ENCODE data around the gene MCU.
A peak's percentile ranks its signal among the peaks of the same experiment; 100 is the strongest.

The MCU gene

DNA sequence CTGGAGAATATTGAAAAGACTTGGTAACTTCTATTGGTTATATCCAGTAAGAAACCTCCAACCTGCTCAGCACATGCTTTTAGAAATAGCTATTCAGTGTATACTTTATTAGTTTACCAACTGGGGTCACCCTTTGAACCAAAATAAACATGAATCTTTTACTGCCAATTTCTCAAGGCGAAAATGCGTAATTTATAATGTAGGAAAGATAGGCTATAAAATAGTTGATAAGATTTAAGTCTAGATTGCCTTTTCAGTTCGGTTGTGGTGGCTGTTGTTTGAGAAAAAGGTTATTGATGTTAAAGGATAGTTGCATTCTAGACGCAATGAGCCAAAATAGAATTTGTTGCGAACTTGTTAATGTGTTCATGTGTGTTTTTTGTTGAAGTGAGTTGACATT, 119.0 kb downstream of the MCU start:
- DNase-seq: no peak

DNA sequence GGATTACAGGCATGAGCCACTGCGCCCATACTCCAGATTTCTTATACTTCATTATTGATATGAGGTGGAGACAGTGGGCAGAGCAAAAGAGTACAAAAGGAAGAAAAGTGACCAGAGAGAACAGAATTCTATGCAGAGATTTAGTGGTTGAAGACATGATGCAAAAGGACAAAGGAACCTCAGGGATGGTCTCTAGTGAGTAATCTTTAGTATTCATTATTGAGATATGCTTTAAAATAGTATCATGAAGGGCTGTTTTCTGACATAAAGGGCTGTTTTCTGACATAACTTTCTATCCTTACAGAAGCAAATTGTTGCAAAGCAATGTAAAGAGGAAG, 120.4 kb downstream of the MCU start:
- DNase-seq: no peak

DNA sequence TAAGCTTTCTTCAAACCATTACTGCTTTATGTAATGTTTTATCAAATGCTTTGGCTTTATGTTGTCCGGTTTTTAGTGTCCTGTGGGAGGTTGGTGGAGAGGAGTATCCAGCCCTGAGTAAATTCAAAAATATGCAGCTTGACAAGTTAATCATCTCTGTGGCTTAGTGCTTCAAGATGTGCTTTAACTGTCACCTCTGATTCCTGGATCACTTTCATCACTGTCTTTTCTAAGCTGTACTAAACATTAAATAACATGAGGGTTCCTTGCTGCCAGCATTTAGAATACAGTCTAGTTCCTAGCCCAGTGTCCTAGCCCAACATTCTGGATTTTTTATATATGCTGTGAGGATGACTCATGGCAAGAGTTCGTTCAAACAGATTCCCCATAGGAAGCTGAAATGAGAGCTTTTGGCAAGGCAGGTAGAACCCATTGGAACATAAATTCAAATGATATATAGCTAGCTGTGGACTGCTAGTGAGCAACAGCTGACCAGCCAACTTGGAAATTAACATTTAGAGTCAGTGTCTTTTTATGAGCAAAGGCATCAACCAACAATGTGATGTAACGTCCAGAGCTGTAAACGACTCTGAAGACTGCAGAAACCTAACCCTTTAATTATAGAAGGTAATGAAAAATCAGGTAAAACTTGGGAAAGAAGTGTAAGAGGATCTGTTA, 120.9 kb downstream of the MCU start:
- DNase-seq: no peak

DNA sequence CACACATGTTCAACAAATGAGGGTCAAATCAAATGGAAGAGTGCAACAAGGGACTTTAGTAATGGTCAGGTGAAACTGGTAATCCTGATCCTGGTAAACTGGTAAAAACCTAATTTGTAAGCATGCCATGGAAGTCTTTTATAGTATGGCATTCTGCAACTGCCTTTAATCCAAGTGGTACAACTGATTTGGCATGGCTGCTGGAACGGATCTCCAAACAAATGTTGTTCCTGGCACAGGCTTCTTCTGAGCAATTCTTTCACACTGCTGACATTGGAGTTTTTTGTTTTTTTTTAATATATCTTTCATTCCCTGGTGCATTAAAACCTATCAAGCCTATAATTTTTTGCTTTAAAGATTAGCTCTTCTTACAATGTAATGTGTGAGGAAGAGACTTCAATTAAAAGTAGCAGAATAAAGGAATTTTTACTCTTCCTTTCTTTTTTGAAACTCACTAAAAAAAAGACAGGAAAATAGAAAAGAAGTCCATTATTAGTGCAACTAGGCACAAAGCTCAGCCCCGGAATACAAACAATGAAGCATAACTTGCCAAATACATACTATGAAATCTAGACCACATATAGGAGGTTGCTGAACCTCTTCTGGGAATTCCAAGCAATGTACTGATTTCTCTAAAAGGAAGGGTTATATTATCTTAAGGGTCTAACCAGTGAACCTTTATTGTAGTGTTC, 122.3 kb downstream of the MCU start:
- no peak for DNase-seq

DNA sequence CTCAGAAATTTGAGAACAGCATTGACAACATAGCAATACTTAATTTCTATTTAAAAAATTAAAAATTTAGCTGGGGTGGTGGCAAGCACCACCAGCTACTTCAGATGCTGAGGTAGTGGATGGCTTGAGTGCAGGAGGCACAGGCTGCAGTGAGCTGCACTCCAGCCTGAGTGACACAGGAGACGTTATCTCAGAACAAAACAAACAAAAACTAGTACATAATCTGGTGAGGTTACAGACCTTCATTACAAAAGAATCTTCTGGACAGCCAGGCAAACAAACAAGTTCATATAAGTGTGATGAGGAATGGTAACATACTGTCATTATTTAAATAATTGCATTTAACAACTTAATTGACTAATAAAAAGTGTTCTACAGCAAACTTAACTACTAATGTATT, 124.6 kb downstream of the MCU start:
- DNase-seq: no peak

DNA sequence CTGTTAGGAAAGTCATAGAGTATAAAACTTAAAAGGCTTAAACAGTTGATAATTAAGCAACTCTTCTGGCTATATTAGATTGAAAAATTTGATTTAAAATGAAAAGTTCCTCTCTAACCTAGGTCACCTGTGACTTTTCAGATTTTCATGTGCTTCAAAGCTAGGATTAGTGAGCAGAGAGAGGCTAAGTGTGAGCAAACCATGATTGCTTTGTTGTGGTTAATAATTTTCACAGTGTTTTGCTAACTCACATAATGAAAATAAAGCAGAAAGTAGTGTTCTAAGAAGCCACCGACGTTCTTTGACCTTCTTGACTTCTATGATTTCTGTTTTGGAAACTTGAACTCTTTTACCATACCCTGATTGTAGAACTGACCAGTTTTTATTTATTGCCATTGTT, 126.1 kb downstream of the MCU start:
- no peak for DNase-seq

DNA sequence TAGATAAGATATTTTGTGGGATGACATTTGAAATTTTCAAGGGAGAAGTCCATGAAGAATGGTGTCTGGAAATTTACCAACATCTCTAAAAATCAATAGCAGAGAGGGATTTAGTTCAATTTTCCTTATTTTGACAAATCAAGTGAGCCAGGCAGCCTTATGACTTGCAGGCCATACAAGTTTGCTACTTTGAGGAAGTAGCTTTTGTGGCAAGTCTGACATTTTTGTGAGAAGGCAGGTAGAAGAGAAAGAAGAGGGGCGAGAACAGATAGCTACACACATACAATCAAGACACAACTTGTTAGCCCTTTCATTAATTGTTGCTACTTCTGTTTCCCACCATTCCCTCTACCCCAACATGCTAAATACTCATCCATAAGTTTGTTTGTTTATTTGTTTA, 127.1 kb downstream of the MCU start:
- no peak for DNase-seq

DNA sequence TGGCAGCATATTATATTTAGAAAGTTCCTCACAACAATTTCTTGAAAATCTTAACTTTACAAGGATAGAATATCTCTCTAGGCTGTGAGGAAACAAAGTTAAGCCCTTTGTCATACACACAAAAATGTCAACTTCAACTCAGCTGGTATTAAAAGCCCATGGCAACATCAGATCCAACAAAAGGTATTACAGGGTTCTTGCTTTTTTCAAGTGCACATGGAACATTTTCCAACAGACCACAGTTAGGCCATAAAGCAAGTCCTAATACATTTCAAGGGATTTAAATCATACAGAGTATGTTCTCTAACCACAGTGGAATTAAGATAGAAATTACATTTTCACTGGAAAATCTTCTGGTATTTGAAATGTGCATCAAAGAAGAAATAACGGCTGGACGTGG, 129.7 kb downstream of the MCU start:
- no peak for DNase-seq

DNA sequence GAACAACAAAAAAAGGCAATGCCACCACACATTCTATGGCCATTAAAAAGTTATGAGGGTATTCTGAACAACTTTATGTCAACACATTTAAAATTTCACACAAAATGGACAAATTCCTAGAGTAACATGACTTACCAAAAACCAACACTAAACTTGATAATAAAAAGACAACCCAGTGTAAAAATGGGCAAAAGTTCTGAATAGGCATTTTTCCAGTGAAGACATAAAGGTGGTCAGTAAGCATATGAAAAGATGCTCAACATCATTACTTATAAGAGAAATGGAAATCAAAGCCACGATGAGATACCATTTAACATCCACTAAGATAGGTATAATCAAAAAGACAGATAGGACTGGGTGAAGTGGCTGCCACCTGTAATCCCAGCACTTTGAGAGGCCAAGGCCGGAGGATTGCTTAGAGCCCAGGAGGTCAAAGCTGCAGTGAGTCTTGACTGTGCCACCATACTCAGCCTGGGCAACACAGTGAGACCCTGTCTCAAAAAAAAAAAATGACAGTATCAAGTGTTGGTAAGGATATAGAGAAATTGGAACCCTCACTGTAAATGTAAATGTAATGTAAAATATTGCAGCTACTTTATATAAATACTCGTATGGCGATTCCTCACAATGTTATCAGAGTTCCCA, 130.5 kb downstream of the MCU start:
- DNase-seq: no peak

DNA sequence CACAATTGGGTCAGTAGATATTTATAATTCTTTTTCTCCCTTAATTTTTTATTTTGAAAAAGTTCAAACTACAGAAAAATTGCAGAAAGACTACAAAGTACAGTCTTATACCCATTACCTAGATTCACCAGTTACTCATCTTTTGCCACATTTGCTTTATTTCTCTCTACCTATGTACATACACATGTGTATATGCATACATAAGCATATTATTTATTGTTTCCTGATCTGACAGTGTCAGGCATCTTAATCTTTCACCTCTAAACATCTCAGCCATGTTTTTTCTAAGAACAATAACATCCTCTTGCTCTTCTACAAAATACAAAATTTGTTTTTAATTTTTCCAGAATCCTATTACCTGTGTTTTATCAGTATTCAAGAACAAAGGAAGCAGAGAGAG, 133.2 kb downstream of the MCU start:
- DNase-seq: no peak

DNA sequence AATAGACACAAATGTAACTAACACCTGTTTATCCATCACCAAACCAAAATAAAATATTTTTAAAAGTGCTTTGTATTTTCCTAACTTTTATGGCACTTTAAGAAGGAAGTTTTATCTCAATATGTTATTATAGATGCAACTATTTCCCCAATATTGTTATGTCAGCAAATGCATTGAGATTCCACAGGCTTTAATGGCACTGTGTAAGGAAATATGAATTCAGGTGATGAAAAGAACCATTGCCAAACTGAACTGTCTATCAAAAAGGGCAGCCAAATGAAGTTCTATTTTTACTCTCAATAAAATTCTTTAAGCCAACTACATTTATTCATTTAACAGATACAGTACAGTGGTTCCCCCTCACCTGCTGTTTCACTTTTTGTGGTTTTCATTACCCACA, 134.4 kb downstream of the MCU start:
- DNase-seq: no peak

DNA sequence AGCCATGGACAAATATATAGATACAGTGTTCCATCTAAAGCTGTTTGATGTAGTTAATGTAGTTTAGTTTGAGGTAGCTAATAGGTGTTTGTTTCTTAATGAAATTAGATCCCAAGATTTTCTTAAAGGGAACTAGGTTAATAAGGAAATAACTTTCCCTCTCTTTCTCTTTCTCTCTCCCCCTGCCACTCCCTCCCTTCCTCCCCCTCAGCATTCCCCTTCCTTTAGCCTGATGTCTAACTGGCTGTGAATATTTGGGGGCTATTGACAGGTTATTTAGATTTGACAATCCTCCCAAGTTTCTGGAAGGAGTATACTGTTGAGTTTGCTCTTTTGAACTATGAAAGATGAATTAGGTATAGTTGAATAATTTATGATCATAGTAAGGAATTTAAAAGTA, 136.4 kb downstream of the MCU start:
- DNase-seq: no peak

DNA sequence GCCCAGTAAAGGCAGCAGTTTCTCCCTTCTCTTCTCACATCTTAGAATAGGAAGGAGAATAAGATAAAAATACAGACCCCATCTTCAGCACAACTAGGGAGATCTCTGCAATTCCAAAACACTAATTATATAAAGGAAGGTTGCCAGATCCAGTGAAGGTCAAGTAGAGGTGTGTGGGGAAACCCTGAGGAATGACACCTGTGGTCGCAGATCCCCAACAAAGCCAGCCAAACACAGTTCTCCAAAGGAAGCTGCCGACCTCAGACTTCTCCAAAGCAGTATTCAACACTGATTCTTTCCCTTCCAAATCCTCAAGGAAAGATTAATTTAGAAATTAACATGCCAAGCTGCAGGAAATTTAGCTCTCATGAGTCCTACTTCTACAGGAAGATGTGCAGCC, 138.7 kb downstream of the MCU start:
- DNase-seq: no peak

DNA sequence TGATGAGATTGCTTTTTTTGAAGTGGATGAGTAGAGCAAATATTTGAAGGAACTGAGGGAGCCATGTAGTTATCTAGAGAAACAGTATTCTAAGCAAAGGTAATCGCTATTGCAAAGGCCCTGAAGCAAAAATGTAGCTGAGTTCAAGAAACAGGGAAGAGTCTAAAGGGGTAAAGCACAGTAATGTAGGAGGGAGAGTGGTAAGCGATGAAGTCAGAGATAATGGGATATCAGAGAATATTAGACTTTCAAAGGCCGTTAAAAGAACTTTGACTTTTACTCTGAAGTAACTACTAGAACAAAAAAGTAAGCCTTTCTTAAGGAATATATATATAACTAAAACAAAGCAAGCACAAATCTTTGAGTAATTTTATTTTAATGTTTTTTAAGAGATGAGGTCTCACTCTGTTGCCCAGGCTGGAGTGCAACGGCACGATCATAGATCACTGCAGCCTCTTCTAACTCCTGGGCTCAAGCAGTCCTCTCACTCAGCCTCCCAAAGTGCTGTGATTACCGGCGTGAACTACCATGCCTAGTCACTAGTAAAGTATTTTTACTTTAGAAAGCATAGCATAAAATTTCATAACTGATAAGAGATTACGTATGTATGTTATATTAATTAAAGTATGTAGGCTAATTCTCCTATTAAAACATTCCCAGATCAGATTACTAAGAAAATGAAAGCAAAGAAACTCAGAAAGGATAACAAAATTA, 139.9 kb downstream of the MCU start:
- no peak for DNase-seq

DNA sequence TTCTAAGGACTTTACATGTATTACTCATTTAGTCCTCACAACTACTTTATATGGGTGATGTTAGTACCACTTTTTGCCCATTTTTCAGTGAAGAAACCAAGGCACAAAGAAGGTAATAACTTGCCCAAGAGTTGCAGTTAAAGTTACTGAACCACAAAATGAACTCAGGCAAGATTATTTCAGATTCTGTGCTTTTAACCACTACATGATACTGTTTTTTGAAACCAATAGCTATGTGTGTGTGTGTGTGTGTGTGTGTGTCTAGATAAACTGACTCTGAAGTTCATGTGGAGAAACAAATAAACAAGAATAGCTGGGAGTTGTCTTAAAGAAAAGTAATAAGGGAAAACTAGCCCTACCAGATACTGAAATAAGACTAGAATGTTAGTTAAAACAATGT, 140.8 kb downstream of the MCU start:
- DNase-seq: no peak

DNA sequence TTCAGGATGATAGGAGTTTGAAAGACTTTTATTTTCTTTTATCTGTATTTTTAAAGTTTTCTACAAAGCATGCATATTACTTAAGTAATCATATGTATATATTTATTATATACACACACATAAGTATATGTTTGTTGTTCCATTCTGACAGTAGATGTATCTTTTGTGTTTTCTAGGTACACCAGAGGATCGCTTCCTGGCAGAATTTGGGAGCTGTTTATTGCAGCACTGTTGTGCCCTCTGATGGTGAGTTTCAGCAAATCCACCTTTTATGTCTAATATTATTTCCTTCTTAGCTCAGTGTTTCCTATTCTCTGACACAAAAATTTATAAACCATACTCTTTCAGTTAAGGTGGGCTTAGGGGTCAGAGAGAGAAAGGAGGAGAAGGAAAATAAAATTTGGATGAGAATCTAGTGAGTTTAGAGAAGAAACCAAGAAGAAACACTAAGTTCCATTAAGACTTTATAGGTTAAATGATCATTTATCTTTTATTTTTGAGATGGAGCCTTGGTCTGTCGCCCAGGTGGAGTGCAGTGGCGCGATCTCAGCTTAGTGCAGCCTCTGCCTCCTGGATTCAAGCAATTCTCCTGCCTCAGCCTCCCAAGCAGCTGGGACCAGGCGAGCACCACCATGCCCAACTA, 142.4 kb downstream of the MCU start:
- DNase-seq: peak; percentile 82

DNA sequence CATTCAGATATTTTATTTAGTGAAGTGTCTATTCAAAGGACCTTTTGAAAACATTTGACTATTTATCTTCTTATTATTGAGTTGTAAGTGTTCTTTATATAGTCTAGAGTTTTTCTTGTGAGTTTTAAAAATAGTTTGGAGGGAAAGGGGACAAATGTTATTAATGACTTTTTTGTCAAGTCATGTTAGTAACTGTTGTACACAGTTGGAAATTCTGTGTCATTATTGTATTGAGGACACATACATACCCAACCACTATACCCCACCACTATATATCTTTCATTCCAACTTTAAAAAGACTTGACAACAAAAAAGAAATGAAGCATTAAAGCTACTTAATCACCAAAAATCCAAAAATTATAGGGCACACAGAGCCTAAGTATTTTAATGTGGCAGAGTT, 148.4 kb downstream of the MCU start:
- no peak for DNase-seq

DNA sequence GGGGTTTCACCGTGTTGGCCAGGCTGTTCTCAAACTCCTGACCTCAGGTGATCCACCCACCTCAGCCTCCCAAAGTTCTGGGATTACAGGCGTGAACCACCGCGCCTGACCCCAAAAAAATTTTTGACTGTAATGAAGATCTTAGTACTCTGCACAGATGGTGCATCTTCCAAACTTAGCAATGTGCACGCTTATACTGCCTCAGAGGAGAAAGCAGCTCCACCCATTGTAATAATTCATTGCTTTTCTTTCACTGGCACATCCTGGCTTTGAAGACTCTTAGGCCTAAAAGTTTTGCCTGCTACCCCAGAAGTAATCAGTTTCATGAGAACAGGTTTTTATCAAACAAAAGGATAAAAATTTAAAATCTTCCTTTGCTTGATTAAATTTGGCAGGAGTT, 149.5 kb downstream of the MCU start:
- DNase-seq: no peak

DNA sequence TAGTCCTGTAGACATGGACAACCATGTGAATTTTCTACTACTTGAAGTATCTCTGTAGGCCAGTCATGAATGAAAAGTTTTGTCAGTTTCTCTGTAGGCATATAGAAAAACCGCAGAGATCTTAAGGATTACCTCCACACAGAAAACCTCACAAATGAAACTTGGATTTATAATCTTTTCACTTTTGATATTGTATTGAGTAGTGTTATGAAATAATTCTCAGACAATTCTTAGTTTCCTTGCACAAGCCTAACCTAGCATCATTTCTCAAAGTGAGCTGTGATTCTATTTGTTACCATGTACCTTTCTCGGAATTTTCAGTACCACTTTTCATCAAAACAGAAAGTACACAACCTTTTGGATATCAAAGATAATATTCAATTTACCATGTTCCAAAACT, 150.2 kb downstream of the MCU start:
- no peak for DNase-seq

DNA sequence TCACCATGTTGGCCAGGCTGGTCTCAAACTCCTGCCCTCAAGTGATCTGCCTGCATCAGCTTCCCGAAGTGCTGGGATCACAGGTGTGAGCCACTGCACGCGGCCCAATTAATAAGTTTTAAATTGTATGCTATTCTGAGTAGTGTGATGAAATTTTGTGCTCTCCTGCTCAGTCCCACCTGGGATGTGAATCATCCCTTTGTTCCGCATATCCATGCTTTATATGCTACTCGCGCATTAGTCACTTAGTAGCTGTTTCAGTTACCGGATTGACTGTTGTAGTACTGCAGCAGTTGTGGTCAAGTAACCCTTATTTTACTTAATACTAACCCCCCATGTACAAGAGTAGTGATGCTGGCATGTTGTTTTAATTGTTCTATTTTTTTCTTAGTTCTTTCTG, 154.3 kb downstream of the MCU start:
- no peak for DNase-seq

DNA sequence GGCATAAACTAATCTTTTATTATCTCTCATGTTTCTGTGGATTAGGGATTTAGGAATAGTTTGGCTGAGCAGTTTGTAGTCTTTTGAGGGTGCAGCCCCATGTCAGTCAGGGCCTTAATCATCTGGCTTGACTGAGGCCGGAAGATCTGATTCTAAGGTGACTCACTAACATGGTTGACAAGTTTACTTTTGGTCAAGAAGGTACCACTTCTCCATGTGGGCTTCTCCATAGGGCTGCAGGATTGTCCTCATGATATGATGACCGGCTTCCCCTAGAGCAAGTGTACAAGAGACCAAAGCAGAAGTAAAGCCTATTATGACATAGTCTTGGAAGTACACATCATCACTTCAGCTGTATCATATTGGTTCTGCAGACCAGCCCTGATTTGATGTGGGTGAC, 155.7 kb downstream of the MCU start:
- DNase-seq: no peak

DNA sequence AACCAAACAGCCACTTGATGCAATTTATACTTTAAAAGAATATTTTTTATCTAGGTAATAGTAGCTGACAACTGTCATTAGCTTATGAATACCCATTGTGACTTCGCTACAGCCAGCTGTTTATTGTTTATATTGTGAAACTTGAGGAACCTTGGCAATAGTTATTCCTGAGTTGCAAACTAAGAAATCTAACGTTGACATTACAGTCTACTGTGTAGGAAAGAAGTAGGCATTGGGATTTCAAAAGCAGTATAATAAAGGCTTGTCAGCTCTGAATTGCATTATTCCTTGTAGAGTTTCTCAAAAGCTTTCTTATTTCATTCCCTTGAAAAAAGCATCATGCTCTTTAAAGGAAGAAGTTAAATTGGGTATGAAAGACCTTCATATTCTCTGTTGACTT, 158.9 kb downstream of the MCU start:
- DNase-seq: no peak

DNA sequence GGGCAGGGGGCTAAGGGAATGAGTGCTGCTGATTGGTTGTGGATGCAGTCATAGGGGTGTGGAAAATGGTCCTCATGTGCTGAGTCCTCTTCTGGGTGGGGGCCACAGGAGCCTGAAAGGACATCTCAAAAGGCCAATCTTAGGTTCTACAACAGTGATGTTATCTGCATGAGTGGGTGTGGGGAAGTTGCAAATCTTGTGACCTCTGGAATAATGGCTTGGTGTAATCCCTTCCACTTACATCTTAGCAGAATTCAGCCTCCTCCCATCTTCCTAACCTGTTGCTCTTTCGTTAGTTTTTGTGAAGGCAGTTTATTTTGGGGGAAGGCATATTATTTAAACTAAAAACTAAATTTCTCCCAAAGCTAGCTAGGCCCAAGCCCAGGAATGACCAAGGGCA, 159.6 kb downstream of the MCU start:
- DNase-seq: no peak

DNA sequence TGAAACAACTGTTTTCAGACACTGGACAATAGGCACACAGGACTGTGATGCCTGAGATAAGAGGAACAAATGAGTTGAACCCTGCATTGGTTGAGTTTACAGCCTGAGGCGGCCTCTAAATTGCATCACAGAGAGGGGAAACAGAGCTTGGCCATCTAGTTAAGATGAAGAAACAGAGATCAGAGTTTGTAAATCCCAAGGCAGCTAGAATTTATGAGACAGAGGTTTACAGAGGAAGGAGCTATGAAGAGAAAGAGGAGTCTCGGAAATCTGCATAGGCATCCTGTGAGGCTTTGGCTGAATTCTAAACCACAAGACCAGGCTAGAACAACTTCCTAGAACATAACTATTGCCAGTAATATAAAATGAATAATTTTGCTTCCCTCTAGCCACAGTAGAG, 160.6 kb downstream of the MCU start:
- no peak for DNase-seq
